DLD1 (cell line): ENCODE measurements around the gene ITGB1.
"Not testable (repeated sequence)": the region's sequence is repeated elsewhere in the genome, so short reads cannot be mapped to it uniquely, and the experiment has no call there.

Experiments
- in situ Hi-C: cut with HindIII; loops from 2 replicates; pipeline ENCODE4 v1.10.0; 2017; ENCODE audit warnings: low sequenced_read_pairs

ITGB1 gene

GRCh38 chr10:32980558-32981468 lies 22.8 kb upstream of the ITGB1 start:
- in situ Hi-C loops, result no loop called here

GRCh38 chr10:32980242-32980557 lies 22.2 kb upstream of the ITGB1 start:
- in situ Hi-C loops, result no loop called here

GRCh38 chr10:32979719-32980118 lies 21.7 kb upstream of the ITGB1 start:
- in situ Hi-C loops, result not testable (repeated sequence)

- in situ Hi-C loops, result no loop called here
Observed at GRCh38 chr10:32979041-32979440, 21.0 kb upstream of the ITGB1 start.

- in situ Hi-C loops, result not testable (repeated sequence)
Observed at GRCh38 chr10:32977846-32978809, 20.1 kb upstream of the ITGB1 start.

GRCh38 chr10:32976338-32976737 lies 18.3 kb upstream of the ITGB1 start:
- in situ Hi-C loops, result no loop called here

- in situ Hi-C loops, result no loop called here
Observed at GRCh38 chr10:32972929-32973328, 14.9 kb upstream of the ITGB1 start.

GRCh38 chr10:32972460-32972859 lies 14.4 kb upstream of the ITGB1 start:
- in situ Hi-C loops, result no loop called here

- in situ Hi-C loops, result no loop called here
Observed at GRCh38 chr10:32971536-32972091, 13.6 kb upstream of the ITGB1 start.

- in situ Hi-C loops, result no loop called here
Observed at GRCh38 chr10:32970910-32971309, 12.9 kb upstream of the ITGB1 start.

- in situ Hi-C loops, result no loop called here
Observed at GRCh38 chr10:32964270-32964669, 6.2 kb upstream of the ITGB1 start.

GRCh38 chr10:32963096-32963495 lies 5.1 kb upstream of the ITGB1 start:
- in situ Hi-C loops, result no loop called here

GRCh38 chr10:32962521-32962920 lies 4.5 kb upstream of the ITGB1 start:
- in situ Hi-C loops, result no loop called here

GRCh38 chr10:32961895-32962369 lies 3.9 kb upstream of the ITGB1 start:
- in situ Hi-C loops, result no loop called here

- in situ Hi-C loops, result no loop called here
Observed at GRCh38 chr10:32961343-32961894, 3.4 kb upstream of the ITGB1 start.

GRCh38 chr10:32960022-32960421 lies 2.0 kb upstream of the ITGB1 start:
- in situ Hi-C loops, result no loop called here

- in situ Hi-C loops, result no loop called here
Observed at GRCh38 chr10:32959006-32959920, 1.2 kb upstream of the ITGB1 start.

- in situ Hi-C loops, result no loop called here
Observed at GRCh38 chr10:32957341-32958084, 517 bp downstream of the ITGB1 start.
